SHP77 (cell line): ENCODE data around the gene NHLH1.

Experiments used
- DNase-seq, 2 experiments: peaks; one replicate each; lab custom pipeline; 2025; lab: John Stamatoyannopoulos, UW

The NHLH1 gene

GRCh38 chr1:160412028-160412362 is 45.1 kb downstream of the NHLH1 start:
- no peak for DNase-seq

GRCh38 chr1:160413716-160414115 is 46.8 kb downstream of the NHLH1 start:
- DNase-seq, result no peak

GRCh38 chr1:160414881-160415280 is 48.0 kb downstream of the NHLH1 start:
- no peak for DNase-seq

GRCh38 chr1:160415696-160416290 is 48.9 kb downstream of the NHLH1 start:
- no peak for DNase-seq

- DNase-seq, result peak in 1 of 2 experiments; percentile 24
These were observed 49.5 kb downstream of the NHLH1 start for GRCh38 chr1:160416369-160416768.

- DNase-seq, result no peak
These were observed 51.6 kb downstream of the NHLH1 start for GRCh38 chr1:160418483-160418882.

- no peak for DNase-seq
These were observed 52.4 kb downstream of the NHLH1 start for GRCh38 chr1:160419150-160419837.

GRCh38 chr1:160419838-160420169 is 52.9 kb downstream of the NHLH1 start:
- DNase-seq, result no peak

- DNase-seq, result no peak
These were observed 54.3 kb downstream of the NHLH1 start for GRCh38 chr1:160420881-160421842.

- no peak for DNase-seq
These were observed 55.0 kb downstream of the NHLH1 start for GRCh38 chr1:160421881-160422280.
